Gastrocnemius medialis (tissue), 4 donors: ENCODE measurements around the gene PPP1R1A.

Experiments
- POLR2A ChIP-seq, 2 donors: fragments of 450-650 bp; IDR thresholded peaks; one replicate each; pipeline ENCODE4 v1.6.1; 2017; ENCODE audit warnings: antibody characterized with exemption in 2 of 2, mild to moderate bottlenecking in 2 of 2, moderate library complexity in 2 of 2
- TF ChIP-seq, protein P1 (sequence below), 5 experiments: fragments of 450-650 bp in 3 of 5; fragments of 200-600 bp in 2 of 5; sonication (generic) in 2 of 5; IDR thresholded peaks in 4 of 5; conservative IDR thresholded peaks in 1 of 5; 1 replicate in 4 of 5; 2 replicates in 1 of 5; pipeline ENCODE4 v1.5.1; 2016 to 2019; ENCODE audit warnings: antibody characterized with exemption in 5 of 5, mild to moderate bottlenecking in 3 of 5, moderate library complexity in 3 of 5

DNA sequence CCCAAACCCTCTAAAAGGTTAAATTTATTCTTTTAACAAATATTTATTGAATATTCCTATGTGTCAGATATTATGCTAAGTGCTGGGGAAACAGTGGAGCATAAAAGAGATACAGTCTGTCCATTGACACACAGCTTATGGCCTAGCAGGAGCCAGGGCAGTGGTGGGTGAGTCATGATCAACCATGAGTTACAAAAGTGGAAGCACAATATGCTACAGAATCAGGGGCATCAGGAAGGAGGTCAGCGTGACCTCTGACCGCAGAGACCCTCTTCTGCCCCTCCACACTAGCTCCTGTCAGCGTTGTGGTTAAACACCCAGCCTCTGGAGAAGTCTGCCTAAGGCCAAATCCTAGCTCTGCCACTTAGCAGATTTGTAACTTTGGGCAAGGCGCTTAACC, 4.7 kb upstream of the PPP1R1A start:
- TF ChIP-seq, protein P1, sequence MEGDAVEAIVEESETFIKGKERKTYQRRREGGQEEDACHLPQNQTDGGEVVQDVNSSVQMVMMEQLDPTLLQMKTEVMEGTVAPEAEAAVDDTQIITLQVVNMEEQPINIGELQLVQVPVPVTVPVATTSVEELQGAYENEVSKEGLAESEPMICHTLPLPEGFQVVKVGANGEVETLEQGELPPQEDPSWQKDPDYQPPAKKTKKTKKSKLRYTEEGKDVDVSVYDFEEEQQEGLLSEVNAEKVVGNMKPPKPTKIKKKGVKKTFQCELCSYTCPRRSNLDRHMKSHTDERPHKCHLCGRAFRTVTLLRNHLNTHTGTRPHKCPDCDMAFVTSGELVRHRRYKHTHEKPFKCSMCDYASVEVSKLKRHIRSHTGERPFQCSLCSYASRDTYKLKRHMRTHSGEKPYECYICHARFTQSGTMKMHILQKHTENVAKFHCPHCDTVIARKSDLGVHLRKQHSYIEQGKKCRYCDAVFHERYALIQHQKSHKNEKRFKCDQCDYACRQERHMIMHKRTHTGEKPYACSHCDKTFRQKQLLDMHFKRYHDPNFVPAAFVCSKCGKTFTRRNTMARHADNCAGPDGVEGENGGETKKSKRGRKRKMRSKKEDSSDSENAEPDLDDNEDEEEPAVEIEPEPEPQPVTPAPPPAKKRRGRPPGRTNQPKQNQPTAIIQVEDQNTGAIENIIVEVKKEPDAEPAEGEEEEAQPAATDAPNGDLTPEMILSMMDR (IDR thresholded peaks at IDR 0.05 in 4 of 5, conservative IDR thresholded peaks at IDR 0.05 in 1 of 5), result no peak
- TF ChIP-seq POLR2A (IDR thresholded peaks at IDR 0.05), result no peak
